NCI-H1694 treated with DMSO at 0.1 percent for 48 hours (cell line): ENCODE measurements around the gene PASK.

Experiments
- DNase-seq: peaks from one replicate; lab custom pipeline; 2025; lab: John Stamatoyannopoulos, UW

The PASK gene

GRCh38 chr2:241081643-241082340 is 67.5 kb downstream of the PASK start:
- DNase-seq, result no peak

DNA sequence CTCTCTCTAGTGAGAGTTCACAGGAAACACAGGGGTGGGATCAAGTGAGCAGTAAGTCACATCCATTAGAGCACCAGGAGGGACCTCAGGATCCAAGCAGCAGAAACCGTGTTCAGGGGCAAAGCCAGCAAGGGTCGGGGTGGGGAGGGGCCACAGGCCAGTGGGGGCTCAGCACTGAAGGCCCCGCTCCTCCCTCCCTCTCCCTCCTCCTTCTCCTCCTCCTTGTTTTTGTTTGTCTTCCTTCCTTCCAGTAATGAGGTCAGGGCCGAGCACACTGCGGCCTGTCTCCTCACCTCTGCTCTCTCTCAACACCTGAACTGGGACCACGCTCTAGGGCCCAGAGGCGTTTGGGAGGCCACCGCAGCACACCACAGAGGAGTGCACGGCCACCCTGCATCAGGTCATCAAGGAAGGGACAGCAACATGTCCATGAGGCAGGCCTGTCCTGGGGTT is 68.1 kb downstream of the PASK start:
- no peak for DNase-seq

DNA sequence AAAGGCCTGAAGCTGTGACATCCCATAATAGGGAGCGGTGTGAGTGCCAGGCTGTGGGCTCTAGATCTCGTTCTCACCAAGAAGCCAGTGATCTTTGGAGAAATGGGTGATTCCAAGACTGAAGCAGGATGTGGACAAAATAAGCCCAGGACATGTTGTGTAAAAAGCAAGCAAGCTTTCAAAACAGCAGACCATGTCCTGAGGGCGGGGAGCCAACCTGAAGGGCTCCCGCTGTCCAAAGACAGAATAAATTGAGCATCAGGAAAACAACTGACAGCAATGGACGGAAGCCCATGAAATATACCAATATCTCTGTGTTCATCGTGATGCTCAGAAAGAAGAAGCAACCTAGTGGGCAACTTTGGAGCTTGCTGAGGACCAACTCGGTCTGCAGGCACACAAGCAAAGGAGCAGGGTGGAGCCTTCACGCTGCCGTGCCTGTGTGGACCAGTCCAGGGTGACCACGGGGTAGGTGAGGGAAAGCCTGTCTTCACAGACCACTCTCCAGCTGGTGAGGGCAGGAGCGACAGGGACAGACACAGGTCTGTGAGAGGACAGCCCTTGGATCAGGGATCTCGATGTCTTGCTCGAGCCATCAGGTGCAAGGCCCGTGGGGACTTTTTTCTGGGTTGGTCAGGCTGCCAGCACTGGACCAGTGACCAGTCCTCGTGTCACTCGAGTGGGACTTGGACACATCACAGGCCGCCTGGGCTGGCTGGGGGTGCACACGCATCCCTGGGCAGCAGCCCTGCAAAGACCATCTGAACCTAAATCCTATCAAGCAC is 68.7 kb downstream of the PASK start:
- DNase-seq, result no peak

DNA sequence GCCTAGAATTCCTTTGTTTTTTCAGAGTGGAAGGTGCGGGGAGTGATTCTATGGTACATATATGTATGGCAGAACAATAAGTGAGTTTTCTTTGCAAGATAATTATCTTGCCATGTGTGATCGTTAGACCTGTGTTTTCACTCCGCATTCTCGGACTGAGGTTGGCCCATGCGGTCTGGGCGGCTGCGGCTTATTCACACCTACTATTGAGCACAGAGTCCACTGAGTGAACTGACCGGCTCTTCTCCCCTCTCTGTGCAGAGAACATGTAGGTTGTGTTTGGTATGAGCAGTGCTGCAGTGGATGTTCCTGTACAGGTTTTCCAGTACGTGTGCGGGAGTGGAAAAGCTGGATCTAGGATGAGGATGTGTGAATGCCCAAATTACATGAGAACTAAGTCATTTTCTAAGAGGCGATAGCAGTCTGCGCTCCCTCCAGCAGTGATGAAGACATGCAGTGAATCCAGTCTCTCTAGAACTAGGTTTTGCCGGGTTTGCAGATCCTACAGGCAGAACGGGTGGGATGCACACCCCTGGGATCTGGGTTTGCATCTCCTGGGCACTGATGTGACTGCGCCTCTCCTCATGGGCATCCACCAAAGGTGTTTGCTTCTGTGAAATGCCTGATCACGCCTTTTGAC is 74.3 kb downstream of the PASK start:
- DNase-seq, result no peak

- DNase-seq, result no peak
Observed at GRCh38 chr2:241074065-241074818, 75.0 kb downstream of the PASK start.

GRCh38 chr2:241073166-241074064 is 75.9 kb downstream of the PASK start:
- no peak for DNase-seq

- no peak for DNase-seq
Observed at GRCh38 chr2:241072553-241073165, 76.6 kb downstream of the PASK start.

DNA sequence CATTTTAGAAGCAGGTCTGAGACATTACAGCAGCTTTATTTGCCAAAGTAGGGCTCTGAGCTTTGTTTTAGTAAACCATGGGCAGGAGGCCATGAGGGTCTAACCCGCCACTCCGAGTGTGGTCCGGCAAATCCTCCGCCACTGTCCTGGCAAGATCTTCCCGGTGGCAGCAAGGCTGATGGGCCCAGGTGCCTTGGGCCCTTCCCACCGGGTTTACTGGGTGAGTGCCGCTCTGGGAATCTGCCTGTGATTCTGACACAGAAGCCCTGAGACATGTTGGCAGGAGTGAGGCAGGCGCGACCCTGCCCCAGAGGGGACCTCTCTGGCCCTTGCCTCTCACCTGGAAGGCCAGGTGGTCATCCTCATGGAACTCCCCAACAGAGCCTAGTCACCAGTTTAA is 77.1 kb downstream of the PASK start:
- DNase-seq, result no peak

DNA sequence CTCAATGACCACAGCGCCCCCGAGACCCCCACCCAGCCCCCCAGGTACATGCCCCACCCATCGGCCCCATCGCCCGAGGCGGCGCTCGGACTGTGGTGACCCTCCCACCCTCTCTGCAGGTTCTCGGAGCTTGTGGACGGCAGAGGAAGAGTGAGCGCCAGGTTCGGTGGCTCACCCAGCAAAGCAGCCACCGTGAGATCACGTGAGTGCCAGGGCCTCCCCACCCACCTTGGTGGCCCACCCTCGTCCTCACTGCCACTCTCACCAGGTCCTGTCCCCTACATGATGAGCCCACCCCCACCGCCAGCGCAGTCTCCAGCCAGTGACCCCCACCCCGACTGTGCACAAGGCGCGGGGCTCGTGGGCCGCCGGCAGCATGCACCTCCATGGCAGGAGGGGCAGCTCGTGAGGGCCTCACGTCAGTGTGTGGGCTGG is 77.6 kb downstream of the PASK start:
- DNase-seq, result no peak

DNA sequence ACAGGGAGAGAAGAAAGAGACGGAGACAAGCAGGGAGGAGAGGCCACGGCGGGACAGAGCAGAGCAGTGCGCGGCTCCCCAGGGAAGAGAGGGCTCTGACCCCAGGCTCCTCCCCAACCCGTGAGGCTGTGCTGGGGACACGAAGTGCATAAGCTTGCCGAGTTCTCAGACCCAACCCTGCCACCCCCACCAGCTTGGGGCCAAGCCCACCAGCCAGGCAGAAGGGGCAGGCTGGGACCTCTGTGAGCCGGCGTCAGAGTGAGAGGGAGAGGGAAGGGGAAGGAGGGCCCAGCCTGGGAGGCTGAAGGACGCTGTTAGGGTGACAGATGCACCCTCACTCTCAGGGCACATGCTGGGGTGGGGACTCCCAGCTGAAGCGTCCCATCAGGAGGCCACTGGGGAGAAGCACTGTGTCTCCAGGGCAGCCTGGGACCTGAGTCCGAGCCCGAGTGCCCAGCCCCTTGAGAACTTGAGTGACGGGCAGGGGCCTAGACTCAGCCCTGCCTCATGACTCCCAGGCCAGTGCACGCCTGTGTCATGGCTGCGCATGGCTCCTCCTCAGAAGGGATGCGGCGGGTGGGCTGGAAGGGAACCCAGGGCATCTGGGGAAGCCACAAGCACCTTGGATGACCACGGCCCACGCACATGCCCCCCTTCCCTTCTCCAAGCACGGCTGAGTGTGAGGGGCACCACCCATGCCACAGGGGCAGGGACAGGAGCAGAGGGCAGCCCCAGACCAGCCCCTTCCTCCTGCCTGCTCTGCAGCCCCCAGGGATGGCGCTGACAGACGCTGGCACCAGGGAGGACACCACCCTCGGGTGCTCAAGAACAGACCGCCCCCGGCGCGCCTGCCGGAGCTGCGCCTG is 78.2 kb downstream of the PASK start:
- no peak for DNase-seq

GRCh38 chr2:241070361-241070760 is 78.9 kb downstream of the PASK start:
- DNase-seq, result no peak

- DNase-seq, result no peak
Observed at GRCh38 chr2:241069821-241070281, 79.4 kb downstream of the PASK start.

GRCh38 chr2:241068942-241069810 is 80.1 kb downstream of the PASK start:
- DNase-seq, result no peak

- DNase-seq, result no peak
Observed at GRCh38 chr2:241068136-241068941, 80.9 kb downstream of the PASK start.

GRCh38 chr2:241067501-241068135 is 81.7 kb downstream of the PASK start:
- DNase-seq, result no peak

DNA sequence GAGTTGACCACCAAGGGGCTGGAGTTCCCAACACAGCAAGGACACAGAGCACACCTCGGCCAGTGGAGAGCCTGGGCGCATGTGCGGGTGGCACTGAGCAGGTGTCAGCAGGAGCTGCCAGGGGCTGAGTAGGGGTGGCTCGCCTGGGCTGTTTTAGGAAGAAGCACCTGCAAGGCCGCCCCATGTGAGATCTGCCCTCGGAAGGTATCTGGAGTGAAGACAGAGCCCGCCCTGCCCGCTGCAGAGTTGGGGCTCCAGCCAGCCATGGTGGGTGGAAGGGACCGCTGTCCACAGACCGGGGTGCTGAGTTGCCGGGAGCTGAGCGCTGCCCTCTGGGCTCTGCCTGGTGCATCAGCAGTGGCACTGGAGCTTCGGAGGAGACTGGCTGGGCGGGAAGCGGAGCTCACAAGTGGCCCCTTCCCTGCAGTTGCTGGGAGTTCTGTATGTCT is 82.4 kb downstream of the PASK start:
- DNase-seq, result no peak
